HG03442 (cell line): ENCODE data around the gene CTIF.

ENCODE experiments used
- ATAC-seq: cut with Tn5 transposase; IDR thresholded peaks from one replicate; pipeline ENCODE4 v1.9.1; 2021; ENCODE audit warnings: mild to moderate bottlenecking, moderate library complexity; ENCODE audit not compliant: unreplicated experiment

The CTIF gene

DNA sequence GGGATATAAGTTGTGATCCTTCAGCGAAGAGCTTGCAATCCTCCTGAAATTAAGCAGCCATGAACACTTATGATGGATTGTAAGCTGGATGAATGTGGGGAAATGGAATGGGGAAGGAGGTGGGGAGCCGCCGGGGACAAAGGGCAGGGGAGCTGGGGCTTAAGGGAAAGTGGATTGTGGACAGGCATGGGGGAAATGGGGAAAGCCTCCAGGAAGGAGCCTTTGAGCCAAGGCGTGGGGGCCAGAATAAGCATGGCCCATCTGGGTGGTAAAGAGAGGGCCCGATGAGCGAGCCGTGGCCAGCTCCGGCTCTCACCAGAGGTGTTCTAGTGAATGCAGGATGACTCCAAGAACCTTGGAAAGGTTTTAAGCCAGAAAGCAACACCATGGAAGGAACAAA is 288.0 kb downstream of the CTIF start:
- no peak for ATAC-seq

DNA sequence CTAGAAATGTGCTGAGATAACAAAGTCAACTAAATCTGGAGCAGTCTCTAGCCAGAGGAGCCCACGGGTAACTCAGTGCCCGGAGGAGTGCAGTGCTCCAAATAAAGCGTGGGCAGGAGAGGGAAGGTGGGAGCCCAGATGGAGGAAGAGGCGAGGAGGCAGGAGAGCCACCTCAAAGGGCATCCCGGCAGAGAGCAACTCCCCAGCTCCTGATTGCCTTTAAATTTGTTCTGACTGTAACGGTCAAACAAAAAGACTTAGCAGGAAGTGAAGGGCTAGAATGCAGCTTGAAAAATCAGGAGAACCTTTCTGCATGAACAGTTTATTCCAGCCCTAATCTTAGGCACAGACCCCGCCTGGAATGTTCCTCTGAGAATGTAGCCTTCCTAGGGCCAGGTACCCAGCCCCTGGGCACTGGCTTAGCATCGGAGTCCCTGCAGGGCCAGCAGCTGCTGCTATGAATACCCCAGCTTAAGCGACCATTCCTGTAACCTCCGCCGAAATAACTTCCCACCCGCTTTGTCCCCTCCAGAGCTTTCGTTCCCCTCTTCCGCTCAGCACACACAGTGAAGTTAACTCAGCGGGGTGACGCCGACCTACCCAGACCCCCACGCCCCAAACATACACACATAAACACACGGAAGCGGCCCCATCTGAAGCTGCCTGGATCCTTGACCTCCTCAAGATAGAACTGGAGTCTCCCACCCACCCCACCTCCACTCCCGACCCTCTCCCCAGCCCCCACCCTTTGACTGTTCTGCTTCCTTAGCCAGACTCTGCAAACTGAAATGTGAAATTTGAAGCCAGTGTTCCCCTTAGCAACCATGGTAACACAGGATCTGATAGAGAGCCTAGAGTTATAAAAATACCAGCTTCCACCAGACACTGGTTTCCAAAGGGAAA is 288.7 kb downstream of the CTIF start:
- no peak for ATAC-seq

DNA sequence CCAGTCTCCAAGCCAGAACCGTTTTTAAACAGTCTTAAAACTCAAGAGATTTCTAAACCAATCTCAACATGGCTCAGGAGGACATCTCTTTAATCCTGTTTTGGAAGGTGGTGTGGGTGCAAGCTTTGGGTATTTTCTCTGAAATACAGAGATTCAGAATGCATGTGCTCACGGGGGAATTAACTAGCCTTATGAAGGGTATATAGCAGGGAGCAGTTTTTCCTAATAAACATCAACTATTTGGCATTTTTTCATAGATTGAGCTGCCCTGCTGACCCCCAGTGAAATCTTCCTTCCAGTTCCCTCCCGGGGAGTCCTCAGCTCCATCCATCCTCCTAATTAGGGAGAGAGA is 289.3 kb downstream of the CTIF start:
- no peak for ATAC-seq

DNA sequence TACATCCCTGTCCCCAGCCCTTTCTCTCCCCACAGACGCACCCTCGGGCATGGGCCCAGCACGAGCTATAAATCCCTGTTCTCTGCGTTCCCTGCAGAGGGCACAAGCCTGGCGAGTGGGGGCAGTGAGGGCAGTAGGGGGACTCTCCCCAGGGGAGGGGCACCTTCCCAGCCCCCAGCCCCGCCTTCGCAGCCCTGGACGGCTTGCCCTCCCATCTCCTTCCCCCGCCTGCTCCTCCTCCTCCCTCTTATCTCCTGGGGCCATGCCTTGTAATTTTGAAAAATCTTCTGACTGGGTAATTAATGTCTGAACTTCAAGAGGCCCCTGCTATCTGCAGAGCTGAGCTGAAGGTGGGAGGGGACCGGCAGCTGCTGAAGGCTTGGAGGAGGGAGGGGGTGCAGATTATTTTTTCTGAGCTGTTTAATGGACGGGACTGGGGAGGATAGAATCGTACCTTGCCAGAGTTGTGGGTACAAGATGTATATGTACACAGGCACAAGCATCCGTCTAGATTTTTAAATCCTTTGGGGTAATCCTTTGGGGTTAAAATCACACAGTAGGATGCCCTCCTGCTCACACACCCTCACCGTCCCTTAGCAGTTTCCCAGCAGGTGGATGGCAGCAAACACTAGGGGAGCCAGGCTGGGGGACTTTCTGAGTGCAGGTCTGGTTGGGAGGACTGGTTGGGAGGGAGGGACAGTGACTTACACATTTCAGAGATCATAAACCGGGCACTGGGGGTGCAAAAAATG is 290.0 kb downstream of the CTIF start:
- no peak for ATAC-seq

DNA sequence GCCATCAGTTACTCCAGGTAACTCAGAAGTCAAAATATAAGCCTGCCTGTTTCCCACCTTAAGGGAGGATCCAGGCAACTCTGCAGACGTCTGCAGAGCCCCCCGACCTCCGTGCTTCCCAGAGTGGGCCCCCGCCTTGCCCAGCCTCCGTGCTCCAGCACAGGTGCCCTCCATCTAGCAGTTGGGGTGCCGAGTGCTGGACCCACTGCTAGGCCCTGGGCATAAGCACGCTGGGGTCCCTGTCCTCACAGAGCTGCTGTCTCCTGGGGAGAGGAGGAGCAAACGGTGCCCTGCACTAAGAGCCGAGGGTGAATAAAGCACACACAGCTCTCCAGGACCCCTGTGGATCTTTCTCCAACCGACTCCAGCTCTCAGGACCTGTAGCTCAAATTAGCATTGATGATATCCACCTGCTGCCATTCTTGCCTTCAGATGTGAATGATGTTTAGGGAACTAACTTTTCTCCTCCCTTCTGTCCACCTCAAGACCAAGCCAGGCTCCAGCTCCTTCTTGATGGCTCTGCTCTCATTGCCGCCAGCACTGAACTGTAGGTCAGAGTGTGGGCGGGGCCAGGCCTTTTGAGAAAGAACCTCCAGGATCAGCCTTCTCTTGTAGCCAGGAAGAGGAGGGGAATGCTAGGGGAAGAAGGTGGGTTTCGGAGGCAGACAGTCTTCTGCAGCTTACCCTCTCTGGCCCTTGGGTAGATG is 290.8 kb downstream of the CTIF start:
- ATAC-seq, result no peak

DNA sequence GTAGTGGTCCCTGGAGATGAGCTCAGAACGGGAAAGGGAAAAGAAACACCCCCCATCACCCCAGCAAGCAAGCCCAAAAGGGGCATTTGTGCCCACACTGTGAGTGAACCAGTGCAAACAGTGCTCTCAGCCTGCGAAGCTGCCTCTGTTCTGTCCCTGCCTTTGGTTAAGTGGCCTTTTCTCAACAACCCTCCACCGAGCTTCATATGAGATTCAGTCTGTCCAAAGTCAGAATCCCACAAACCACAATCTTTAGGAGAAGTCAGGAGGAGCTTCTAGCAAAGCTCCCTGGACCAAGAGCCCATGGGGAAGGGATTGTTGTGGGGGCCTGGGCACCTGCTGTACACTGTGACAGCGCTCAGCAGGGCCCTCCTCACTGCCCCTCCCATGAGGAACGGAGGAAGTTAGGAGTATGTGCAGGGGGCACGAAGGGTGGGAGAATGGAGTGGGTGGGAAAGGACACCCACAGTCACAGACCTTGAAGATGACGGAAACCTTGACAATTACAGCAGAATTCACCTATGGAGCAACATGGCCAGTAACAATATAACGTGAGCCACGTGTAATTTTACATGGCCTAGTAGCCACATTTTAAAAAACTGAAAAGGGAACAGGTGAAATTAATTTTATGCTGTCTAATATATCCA is 292.4 kb downstream of the CTIF start:
- ATAC-seq, result no peak

DNA sequence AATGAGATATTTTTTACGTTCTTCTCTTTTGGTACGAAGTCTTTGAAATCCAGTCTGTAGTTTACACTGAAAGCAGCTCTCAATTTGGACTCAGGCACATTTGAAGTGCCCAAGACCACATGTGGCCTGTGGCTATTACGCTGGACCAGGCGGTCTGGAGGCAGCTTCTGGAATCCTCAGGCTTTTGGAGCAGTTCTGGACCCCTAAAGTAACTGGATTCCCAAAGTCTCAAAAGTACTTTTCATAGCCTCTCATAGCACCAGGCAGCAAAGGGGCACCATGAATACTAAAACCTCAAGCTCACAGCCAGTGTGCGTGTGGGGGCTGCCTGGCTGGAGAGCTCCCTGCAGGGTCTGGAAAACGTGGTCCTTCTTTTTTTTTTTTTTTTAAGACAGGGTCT is 293.0 kb downstream of the CTIF start:
- no peak for ATAC-seq

DNA sequence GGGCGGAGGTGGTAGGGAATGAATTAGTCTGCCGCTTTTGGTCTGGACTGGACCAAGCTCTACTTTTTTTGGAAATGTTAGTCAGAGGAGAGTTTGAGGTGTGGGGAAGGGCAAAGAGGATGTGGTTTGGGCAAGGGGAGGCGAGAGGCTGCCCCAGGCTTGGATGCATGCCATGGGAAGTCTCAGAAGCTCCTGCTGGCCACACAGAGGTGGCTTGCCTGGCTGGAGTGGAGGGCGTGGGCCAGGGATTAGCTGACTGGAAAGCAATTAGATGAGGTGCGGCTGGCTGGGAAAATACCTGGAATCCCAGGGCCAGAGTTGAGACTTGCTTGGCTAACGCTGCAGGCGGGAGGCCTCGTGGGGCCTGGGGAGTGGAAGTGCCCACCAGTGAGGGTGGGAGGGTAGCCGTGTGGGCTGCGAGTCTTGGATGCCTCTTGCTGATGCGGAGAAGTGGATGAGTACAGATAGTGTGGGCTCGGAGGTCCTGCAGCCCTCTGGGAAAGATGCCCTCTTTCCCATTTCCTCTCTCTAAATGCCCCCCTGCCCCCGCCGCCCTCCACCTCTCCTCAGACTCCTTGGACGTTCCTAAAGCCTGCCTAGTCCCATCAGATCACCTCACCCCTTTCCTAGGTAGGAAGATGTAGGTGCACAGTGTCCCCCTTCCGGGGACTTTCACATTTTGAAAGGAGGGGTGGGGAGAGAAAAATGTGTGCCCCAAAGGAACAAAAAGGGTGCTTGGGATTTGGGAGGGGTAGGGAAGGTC is 294.3 kb downstream of the CTIF start:
- ATAC-seq, result no peak

DNA sequence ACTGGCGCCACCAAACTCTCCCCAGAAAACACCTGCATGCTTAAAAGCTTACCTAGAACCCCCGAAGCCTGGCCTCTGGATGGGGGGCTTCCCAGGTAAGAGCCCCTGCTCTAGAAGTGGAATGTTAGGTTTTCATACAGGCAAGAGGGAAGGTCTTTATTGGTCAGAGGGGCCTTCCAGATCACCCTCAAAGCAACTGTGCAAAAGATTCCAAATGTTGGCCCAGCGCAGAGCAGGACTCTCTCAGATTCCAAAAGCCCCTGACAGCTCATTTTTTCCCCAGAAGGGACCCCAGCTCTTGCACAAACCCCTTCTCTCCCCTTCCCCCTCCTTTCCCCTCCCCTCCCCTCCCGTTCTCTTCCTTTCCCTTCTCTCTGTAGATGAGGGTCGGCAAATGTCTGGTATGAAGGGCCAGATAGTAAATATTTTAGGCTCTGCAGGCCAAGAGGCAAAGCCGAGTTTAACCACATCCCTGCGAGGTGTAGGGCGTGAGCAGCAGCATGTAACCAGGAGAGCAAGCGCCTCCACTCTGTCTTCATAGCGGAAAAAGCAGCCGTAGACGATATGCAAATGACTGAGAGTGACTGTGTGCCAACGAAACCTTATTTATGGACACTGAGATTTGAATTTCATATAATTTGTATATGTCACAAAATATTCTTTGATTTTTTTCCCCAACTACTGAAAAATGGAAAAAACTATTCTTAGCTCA is 295.0 kb downstream of the CTIF start:
- ATAC-seq, result peak; percentile 68

DNA sequence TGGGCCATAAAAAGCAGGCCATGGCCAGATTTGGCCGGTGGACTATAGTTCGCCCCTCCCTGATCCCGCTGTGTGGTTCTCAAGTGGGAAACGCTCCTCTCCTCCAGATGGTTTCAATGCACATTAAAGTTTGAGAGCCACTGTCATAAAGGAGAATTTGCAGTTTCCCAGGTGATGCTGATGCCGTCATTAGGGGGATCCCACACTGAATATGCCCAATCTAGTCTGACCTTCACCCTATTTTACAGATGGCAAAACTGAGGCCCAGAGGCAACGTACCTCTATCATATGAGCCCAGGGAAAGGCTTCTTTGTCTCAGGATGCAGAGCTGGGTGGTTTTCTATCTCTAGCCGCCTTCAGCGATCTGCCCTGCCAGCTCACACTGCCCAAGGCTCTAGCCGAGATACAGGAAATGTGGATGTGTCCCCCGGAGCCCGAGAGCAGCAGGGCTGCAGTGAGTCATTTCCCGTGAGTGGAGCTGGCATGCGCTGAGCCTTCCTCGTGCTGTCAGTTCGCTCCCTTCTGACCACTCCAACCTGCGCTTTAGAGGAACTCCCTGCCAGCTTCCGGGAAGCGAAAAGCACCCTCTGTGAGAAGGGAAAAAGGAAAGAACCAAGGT is 295.7 kb downstream of the CTIF start:
- peak; percentile 64 for ATAC-seq

DNA sequence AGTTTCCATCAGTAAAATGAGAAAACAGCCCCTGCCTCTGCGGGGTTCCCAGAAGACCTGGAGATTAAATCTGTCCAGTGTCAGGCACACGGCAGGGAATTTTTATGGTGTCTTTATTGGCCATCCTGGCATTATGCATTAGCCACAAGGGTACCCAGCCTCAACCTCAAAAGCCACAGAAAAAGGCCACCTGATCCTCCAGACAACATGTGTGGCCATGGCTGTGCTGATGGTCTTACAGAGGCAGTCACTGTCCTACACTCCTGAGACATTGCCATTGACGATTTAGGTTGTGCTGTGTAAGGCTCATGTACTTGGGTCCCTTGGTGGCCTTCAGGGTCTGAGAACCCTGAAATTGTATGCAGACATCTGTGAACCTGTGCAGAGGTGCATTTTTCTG is 296.3 kb downstream of the CTIF start:
- no peak for ATAC-seq

DNA sequence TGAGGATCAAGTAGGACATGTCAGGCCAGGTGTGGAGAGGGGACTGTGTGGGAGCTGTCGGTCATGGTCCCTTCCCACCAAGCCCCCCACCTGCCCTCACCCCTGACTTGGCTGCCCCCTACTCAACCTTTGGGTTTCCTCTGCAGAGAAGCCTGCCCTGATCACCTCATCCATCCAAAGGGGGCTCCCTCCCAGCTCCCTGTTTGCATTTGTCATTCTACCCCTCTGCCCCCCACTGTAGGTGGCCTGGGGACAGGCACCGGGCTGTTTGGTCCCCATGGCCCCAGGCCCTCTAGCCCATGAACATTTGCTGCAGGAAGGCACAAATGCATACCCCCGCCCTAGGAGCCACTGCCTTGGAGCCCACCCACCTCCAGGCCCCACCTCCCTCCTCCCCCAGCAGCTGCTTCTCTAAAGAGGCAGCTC is 296.9 kb downstream of the CTIF start:
- no peak for ATAC-seq

DNA sequence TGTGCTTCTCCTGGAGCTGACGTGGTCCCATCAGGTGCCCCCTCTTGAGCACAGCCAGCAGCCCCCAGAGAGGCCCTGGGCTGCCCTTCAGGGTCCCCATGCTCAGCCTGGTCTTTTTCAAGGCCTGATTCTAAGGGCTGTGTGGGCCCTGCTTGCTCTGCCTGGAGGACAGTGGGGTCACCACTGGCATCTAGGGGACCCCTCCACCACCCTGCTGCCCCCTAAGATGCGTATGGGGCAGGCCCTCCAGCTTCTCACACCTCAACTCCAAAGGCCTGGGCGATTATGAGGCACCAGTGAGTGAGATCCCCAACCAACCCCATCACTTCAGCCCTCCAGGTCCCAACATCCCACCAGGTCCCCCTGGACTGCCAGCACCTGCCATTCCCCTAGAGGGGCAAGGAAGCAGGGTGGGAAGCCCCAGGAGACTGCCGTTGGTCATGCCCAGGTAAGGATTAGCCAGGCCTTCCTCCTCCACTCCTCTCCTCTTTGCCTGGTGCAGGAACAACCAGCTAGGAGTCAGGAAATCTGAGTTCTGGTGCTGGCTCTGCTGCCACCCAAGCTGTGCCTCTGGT is 297.5 kb downstream of the CTIF start:
- no peak for ATAC-seq

DNA sequence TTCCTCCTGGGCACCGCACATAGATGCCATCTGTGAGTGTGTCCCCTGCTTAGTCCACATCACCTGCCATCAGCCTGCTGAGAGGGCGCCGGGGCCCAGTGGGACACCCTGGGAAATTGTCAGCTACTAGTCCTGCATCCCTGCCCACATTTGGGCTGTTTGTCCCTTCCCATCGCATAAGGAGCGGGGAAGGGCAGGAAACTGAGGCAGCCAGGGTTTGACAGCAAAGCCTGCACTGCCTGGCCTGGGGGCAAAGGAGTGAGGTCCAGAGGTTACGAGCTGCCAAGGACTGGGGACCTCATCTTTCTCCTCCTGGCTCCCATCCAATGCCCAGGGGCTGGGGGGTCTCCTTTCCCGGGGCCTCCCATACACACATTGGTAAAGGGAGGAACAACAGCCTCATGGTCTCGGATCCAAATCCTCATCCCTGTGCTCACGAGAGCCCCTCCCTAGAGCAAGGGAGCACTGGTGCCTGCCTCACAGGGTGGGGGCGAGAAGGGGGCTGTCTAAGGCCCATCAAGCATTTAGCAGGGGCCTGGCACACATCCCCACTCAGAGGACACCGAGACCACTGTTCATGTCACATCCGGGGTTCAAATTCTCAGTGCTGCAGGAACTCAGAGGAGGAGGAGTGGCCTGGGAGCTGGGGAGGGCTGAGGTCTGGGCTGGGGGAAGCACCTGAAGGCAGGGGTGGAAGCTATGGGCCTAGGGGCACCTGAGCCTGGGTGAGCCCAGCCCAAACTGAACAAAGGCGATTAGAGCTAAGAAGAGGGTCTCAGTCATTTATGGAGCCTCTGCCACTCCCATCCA is 298.2 kb downstream of the CTIF start:
- ATAC-seq, result no peak

DNA sequence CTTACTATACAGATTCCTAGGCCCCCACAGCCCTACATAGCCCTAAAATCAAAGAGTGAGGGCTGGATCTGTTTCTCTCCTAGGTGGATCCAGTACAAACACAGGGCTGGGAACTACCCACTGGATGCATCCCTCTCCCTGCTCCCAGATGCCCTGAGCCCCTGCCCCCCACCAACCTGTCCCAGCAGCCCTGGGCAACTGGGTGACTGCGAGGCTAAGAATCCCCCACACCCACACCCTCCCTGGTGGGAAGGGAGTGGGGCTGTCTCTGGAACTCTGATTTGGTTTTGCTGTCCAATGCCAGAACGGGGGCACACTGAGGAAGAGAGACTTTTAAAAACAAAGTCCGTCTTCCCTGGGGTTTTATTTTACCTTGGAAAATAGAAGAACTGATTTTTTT is 298.8 kb downstream of the CTIF start:
- ATAC-seq, result no peak

DNA sequence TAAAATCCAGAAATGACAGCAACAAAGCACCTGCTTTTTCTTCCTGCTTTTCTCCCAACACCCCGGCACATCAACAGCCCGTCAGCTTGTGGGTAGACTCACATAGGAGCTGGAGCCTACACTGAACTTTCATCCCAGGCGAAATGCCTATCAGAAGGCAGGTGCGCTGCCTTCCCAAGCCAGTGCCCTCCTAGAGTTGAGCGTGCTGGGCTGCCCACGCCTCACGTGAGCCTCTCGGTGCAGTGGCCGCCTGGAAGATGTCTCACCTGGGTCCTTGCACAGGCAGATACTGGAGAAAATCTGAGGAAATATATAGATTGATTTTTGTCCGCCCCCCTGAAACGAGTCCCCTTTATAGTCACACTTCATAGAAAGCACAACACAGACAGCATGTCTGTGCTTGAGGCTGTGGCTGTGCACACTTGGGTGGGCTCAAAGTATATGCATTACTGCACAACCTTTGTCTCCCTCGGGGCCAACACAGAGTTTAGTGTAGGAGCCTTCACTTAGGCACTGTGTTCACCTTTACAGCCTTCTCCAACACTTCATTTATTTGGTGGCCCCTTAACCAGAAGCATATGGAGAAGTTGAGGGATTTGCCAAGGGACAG is 299.4 kb downstream of the CTIF start:
- no peak for ATAC-seq

DNA sequence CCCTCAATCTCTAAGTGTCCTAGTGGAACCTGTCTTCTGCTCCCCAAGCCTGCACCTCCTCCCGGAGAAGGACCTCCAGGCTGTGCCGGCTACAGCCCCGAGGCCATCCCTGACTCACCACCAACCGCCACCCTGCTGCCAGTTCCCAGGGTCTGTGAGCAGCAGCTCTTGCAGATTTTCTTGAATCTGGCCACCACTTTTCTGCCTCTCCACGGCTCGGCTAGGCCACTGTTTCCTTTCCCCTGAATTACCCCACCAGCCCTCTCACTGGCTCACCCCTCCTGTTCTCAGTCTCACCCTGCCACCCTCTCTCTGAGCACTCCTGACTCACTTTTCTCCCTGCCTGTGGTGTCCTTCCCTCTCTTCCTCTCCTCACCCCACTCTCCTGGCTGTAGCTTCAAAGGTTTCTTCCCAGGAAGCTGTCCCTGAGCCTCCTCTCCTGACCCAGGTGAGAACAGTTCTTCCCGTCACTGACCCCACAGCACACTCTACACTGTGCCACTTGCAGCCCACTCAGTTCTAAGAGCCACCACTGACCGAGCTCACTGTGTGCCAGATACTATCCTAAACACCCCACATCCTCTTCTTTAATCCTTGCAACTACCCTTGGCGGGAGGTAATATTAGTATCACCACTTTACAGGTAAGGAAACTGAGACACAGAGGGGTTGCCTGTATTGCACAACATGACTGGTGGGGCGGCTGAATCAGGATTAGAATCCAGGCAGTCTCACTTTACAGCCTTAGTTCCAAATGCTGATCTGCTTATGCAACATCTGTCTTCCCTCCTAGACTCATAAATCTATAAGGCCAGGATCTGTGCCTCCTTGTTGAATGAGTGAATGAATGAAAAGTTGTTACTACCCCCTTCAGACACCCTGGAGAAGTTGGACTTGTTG is 300.3 kb downstream of the CTIF start:
- no peak for ATAC-seq
